HUDEP-2 (cell line): ENCODE results near the gene FAR2.
A peak's percentile ranks its signal among the peaks of the same experiment; 100 is the strongest.
"Not testable (repeated sequence)": the region's sequence is repeated elsewhere in the genome, so short reads cannot be mapped to it uniquely, and the experiment has no call there.

Experiments
- DNase-seq, 76 experiments: peaks; one replicate each; lab custom pipeline; 2025; ENCODE audit not compliant: unreplicated experiment in 76 of 76; lab: John Stamatoyannopoulos, UW

The FAR2 gene

DNA sequence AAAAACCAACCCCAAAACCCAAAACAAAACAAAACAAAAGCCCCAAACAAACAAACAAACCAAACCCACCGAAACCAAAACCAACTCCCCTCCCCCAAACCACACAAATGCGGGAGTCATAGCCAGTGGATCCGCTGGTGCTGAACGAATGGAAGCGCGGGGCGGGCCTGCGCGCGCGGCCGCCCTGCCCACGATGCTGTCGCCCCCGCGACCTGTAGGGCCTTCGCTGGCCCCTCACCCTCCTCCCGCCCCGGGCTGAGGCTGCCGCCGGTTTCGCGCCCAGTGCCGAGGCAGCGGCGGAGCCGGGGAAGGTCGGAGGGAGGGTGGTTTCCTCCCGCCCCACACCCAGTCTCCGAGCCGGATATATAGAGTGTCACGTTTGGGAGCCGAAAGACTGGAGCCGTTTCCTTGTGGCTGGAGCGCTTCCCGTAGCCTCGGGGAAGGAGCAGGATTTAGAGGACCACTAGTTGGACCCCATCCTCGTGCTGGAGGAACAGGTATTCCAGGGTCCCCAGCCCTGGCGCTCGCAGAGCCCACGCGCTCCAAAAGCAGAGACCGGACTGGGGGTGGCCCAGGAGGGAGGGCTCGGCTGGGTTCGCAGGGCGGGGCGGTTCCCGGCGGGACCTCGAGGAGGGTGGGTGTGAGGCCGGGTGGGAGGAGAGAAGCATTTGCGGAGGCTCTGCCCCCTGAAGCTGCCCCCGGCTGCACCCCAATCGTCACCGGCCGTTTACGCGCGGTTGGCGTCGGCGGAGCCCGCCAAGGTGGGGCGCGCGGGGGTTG is at the start of gene FAR2:
Gene FAR2 (plus strand): TSS at position 368 of the 780 bp plus-strand sequence. CDS start 121,172 bp downstream, outside the sequence.
- DNase-seq: peak in 72 of 76 experiments; percentile 21 to 84 (median 67)

DNA sequence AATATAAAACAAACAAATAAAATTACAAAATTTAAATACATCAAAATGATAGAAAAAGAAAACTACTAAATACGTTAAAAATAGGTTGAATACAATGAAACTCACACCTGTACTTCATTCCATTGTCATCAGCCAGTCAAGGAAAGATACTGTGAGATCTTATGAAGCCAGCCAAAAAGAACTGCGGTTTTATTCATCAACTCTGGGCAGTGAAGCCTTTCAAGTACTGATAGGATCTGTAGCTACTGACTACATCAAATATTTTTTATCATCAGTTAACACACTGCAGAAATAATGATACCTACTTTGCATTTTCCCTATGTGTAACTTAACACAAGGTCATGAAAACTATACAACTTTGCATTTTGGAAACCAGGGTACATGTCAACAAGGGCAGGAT is 46.3 kb upstream of the FAR2 start:
- no peak for DNase-seq

DNA sequence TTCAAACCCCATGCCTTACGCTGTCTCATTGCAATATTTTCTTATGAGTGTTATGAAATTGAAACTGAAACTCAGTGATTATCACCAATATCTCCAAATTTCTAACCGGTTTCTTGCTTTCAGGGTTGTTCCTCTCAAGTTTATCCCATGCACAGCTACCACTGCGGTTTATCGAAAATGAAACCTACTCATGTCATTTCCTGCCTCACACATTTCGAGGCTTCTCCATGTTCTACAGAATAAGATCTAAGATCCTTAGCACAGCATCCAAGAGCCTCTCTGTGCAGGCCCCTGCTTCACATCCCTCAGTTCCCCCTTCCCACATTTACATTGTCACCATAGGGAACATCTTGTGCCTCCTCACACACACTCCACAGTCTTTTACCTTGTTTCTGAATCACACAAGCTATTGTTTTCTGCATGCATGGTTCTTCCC is 45.5 kb upstream of the FAR2 start:
- DNase-seq: no peak

DNA sequence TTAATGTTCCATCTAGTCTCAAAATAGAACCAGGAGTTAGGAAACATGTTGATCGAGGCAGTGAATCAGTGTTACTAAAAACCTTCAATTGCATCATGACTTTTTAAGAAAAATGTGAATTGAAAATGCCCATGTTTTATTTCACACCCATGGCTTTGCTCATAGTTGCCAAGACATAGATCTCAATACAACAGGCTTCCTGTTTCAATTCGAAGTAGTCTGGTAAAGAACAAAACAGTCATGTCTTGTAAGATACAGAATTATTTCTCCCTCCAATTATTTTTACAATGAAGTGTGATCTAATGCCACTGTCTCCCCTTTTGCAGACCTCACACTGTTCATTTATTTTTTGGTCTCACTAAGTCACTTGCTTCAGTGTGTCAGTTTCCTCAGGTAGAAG is 44.6 kb upstream of the FAR2 start:
- no peak for DNase-seq

DNA sequence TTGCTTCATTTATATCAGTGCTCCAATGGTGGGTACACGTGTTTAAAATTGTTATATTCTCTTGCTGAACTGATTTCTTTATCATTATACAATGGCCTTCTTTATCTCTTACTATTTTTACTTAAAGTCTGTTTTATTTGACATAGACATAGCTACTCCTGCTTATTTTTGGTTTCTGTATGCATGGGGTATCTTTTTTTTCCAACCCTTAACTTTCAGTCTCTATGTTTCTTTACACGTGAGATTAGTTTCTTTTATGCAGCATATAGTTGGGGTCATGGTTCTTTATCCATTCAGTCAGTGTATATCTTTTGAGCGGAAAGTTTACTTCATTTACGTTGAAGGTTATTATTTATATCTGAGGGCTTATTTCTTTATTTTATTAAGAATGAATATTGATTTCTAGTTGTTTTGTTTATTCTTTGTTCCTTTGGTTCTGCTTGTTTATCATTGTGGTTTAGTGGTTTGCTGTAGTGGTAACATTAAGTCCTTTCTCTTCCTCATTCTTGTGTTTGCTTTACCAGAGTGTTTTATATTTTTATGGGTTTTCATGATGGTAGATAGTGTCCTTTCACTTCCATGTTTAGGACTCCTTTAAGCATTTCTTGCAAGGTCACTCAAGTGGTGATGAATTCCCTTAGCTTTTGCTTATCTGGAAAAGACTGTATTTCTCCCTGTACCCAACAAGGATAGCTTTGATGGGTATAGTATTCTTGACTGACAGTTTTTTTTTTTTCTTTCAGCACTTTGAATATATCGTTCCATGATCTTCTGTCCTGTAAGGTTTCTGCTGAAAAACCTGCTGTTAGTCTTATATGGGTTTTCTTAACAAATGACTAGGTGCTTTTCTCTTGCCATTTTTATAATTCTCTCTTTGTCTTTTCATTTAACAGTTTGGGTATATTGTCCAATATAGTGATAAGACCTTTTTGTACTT is 38.3 kb upstream of the FAR2 start:
- no peak for DNase-seq

DNA sequence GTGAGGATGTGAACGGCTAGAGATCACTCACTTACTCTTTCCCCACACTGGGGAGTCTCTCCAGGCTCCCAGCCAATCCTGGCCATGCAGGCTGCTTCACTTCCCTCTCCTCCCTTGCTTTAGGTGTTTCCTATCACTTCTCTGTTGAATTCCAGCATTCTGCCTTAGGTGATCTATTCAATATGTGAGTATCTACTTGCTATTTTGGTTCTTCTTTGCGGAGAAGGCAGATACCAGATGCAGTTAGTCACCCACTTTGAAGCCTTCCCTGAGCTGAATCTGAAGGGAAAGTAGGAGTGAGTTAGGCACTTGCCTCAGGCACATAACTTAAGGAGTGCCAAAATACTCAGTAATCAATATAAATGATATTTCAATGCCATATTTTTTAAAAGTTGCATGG is 36.0 kb upstream of the FAR2 start:
- no peak for DNase-seq

DNA sequence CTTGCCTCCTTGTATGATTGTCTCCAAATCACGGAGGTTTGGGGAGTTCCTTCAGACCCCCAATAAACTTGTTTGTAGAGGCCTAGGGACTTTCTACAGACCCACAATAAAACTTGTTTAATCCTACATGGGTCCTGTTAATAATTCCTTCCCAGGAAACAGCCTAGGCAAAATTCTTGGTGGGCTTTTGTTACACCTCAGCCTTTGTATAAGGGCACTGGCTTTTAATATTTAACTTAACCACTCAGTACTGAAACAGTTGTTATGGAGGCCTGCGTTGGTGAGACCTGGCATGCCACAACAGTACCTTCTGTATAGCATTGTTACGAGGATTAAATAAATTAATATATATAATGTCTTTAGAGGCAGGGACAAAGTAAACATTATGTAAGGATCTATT is 32.7 kb upstream of the FAR2 start:
- DNase-seq: no peak

DNA sequence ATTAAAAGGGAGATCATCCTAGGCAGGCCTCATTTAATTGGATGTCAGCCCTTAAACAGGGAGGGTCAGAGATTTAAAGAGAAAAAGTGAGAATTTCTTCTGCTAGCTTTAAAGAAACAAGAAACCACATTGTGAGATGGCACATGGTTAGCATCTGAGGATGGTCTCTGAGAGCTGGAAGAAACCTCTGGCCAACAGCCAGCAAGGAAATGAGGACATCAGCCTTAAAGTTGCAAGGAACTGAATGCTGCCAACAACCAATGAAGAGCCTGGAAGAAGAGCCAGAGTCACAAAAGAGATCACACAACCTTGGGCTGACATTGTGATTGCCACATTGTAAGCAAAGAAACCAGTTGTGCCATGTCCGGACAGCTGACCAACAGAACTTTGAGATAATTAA is 17.5 kb upstream of the FAR2 start:
- DNase-seq: no peak

DNA sequence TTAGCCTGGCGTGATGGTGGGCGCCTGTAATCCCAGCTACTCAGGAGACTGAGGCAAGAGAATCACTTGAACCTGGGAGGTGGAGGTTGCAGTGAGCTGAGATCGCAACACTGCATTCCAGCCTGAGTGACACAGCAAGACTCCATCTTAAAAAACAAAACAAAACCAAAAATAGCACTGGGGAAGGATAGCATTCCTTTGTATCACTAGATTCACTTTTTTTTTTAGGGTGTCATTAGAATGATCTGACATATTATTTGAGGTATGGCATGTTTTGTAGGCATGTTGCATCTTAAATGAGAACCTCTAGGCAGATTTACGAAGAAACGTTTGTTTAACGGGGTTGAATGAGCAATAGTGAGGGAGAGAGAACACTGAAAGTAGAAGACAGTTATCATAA is 16.8 kb upstream of the FAR2 start:
- DNase-seq: no peak

DNA sequence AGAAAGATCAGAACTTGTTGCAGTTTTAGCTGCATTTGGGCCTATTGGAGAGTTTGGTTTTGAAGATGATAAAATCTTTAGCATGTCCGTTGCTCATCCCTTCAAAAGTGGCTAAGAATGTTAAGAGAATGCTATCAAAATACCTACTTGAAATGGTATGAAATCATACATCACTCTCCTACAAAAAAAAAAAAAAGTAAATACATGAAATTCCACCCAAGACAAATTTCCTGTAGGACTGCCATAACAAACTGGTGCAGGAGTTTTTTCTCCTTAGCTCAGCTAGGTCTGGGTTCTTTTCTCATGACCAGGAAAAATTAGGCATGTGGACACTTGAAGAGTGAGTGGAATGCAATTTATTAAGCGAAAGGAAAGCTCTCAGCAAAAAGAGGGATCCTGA is 15.9 kb upstream of the FAR2 start:
- no peak for DNase-seq

DNA sequence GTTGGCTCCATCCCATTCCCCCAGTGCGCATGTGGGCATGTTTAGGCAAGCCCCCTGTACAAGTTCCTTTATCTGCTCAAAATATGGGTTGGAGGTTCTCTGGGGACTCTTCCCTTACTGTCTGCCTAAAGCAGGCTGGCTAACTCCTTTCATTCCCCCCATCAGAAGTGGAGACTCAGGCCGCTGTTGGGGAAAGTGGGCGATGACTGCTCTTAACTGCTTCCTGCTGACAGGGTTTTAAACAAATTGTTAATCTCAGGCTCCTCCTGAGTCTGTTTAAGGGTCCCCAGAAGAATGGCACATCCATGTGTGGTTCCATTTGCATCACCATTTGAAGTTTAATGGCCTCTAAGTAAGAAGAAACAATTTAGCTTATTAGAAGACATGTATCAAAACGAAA is 15.4 kb upstream of the FAR2 start:
- no peak for DNase-seq

DNA sequence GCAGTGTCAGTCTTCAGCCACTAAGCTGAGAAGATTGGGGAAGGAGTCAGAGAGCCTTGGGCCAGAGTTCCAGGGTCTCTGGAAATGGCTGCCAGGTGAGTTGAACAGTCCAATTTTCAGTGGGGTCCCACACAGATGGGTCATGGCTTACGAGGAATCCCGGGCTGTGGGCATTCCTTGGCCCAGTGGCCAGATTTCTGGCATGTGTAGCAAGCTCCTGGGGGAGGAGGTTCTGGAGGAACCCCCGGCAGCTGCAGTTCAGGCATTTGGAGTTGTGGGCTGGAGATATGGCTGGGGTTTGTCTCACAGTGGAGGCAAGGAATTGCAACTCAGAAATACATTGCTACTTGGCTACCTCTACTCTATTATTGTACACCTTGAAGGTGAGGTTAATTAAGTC is 10.8 kb upstream of the FAR2 start:
- DNase-seq: not testable (repeated sequence)

DNA sequence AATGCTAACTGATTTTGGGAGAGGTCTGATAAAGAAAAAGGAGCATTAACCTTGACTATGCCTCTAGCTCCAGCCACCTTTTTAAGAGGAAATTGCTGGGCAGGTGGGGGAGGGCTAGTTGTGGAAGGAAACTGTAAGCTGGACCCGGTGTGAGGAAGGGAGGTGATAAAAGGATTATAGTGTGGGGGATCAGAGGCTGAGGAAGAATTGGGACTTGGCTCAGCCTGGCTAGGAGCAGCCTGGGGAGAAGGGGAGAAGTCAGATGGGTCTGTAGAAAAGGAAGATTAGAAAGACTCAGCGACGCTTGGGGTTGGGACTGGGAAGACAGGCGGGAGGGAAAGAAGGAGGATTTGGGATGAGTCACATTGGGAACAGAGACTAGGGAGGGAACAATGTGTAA is 10.2 kb upstream of the FAR2 start:
- DNase-seq: not testable (repeated sequence)

DNA sequence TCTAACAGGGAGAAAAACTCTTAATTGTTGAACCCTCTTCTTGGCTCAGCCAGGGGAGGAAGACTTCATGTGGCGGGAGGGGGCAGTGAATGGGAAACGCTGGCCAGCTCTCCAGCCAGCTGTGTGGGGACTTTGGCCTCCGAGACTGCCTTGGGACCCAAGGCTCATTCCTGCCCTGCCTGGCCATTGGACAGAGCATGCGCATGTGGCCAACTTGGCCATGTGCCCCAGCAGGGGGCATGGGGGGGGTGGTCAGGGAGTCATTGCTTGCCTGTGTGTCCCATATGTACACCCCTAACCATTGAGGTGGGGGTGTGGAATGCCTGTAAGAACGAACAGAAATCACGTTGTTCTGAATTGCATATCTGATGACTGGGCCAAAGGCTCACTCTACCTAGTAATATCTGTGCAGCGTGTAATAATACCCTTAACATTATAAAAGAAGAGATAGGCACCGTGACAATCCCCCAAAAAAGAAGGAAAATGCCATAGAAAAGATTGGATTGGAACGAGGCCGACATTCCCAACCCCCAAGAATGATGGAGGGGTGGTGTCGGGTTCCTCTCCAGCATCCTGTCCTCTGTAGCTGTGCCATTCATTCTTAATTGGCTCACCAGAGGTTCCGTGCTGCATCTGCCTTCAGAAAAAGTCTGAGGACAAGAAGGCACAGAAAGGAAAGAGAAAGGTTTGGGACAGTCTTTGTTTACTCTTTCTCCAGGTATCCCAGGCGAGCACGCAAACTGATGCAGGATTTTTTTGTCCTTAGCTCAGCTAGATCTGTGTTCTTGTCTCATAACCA is 3.5 kb upstream of the FAR2 start:
- no peak for DNase-seq

DNA sequence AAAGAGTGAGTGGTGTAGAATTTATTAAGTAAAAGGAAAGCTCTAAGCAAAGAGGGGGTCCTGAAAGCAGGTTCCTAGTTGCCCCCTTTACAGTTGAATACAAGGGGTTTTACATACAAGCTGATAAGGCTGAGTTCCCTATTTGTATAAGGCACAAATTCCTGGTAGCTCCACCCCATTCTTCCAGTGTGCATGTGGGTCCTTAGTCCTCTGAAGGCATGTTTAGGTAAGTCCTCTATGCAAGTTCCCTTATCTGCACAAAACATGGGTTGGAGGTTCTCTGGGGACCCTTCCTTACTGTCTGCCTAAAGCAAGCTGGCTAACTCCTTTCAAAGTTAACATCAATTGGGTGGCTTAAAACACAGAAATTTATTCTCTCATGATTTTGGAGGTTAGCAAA is 2.9 kb upstream of the FAR2 start:
- DNase-seq: peak in 1 of 76 experiments; percentile 21

DNA sequence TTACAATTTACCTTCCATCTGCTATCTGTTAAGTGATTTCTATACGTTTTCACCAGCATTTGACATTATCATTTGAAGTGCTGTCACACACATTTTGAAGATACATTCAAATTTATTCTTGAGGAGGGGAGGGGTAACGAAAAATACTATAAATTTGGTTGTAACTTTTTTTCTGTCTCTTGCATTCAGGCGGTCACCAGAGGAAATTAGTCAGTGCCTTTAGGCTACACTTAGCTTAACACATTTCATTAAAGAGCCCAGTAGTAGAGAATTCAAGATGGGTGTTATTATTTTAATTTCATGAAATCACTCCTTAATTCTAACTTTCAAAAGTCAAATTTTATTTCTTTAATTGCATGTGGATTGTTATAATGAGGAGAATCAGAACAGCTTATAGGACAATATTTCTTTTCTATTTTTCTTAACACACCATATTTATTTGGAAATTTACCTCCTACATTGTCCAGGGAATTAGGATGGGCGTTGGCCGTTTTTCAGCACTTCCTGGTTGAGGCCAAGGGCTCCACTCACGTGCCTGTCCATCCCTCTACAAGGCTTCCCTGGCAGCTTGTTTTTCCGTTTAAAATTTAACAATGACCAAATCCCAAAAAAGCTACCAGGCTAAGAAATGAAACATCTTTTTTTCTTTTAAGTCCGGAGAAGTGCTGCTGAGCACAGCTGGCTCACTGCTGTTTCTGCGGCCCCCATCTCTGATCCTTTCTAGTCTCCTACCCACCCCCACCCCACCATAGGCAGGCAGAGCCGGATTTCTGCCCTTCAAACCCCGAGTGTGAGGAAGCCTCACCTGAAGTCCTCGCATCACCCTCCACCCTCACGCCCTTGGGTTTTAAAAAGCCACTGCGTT is 1.1 kb upstream of the FAR2 start:
- DNase-seq: peak in 3 of 76 experiments; percentile 8 to 23 (median 14)

DNA sequence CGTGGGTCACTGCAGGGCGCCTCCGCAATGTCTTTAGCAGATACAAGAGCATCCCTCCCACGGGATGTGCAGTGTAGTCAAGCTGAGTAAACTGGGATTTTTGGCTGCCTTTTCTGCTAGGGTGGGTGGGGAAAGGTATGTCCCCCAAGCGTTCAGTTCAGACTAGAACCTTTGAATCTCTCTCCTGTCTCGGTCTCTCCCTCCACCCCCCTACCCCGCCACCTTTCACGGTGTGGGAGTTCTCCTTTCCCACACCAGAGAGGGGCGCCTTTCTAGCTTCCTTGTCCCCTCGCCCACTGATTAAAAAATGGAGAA is 525 bp upstream of the FAR2 start:
- peak in 11 of 76 experiments; percentile 24 to 55 (median 34) for DNase-seq

DNA sequence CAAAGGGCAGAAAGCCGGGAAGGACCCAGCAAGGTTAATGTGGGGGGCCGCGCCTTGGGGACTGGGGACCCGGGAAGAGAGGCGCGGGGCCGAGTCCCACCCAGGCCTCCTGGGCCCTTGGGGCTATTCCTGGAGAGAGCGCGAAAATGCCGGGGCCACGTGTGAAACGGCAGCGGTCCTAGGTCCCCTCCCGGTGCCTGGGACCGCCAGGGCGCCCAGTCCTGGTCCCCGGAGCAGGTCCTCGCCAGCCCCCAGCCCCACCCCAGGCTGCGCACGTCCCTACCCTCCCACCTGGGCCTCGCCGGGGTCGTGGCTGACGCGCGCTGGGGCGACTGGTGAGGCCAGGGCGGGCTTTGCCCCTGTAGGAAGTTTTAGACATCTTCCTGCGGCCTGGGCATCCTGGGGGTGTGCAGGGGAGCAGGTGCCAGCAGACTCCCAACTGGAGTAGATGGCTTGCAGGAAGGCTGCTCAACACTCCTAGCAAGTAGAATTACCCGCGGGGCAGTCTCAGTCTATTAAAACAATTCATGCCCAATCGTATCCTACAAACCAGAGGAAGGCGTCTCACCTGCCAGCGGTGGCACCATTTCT is 708 bp downstream of the FAR2 start:
- peak in 31 of 76 experiments; percentile 4 to 66 (median 31) for DNase-seq

DNA sequence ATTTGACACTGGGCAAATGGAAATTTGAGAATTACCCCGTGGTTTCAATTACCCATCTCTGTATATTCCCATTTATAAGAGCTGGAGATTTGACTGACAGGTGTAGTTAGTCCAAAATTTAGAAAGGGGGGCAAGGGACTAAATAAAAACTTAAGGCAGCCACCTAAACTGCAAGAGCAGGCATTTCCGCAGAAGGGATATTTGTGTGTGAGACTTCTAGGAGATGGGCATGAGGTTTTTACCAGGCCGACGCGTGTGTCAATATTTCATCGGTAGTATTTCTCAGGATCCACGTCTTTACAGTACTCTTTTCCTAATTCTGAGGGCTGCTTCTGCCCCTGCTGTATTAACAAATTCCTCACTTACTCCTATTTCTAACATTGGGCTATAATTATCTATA is 1.4 kb downstream of the FAR2 start:
- peak in 1 of 76 experiments; percentile 10 for DNase-seq
